Measurements from ENCODE around the gene L3MBTL2.

L3MBTL2 gene

GRCh38 chr22:41181349-41182241 lies 23.5 kb upstream of the L3MBTL2 start:
- CTCF ChIA-PET = interaction anchor here (0.6 to 1.1 kb wide), 2 partner anchors 16 to 18 kb away, joined by 3 read pairs; no protein-coding TSS in a partner anchor
- POLR2A ChIA-PET = no interaction called here
- DNase-seq (ENCODE audit: extremely low spot score) = no peak
- TF ChIP-seq HDGF (IDR thresholded peaks at IDR 0.05; ENCODE audit: borderline replicate concordance) = no peak

- ChIA-PET CTCF (interaction anchor here (0.6 kb wide), 1 partner anchor 255 kb away, joined by 4 read pairs; no protein-coding TSS in a partner anchor), POLR2A (no interaction called here)
- TF ChIP-seq FOXK2 (IDR thresholded peaks at IDR 0.05) = no peak
- TF ChIP-seq NFRKB (IDR thresholded peaks at IDR 0.05) = no peak
- TF ChIP-seq PKNOX1 (IDR thresholded peaks at IDR 0.05) = no peak
- no peak for TF ChIP-seq HDGF (IDR thresholded peaks at IDR 0.05; ENCODE audit: borderline replicate concordance)
- TF ChIP-seq ARNT (IDR thresholded peaks at IDR 0.05) = no peak
- no peak for TF ChIP-seq TARDBP (IDR thresholded peaks at IDR 0.05)
- TF ChIP-seq FOXA1 (IDR thresholded peaks at IDR 0.05) = no peak
- TF ChIP-seq ELF4 (IDR thresholded peaks at IDR 0.05) = no peak
- TF ChIP-seq LEF1 (IDR thresholded peaks at IDR 0.05; ENCODE audit: borderline replicate concordance) = no peak
- TF ChIP-seq ZNF384 (IDR thresholded peaks at IDR 0.05) = no peak
- no peak for TF ChIP-seq L3MBTL2 (conservative IDR thresholded peaks at IDR 0.05)
- TF ChIP-seq CTBP1 (IDR thresholded peaks at IDR 0.05; ENCODE audit: borderline replicate concordance) = no peak
- no peak for TF ChIP-seq FOXM1 (IDR thresholded peaks at IDR 0.05; ENCODE audit: borderline replicate concordance)
- no peak for TF ChIP-seq BHLHE40 (IDR thresholded peaks at IDR 0.05; ENCODE audit: borderline replicate concordance)
- TF ChIP-seq SUZ12 (IDR thresholded peaks at IDR 0.05) = no peak
- TF ChIP-seq SP1 (IDR thresholded peaks at IDR 0.05) = no peak
- no peak for DNase-seq (ENCODE audit: extremely low spot score)
These were observed 20.4 kb upstream of the L3MBTL2 start for GRCh38 chr22:41184679-41185078.

GRCh38 chr22:41191467-41191866 lies 13.6 kb upstream of the L3MBTL2 start:
- CTCF ChIA-PET = no interaction called here
- POLR2A ChIA-PET = interaction anchor here (0.5 kb wide), 1 partner anchor 11 kb away, joined by 3 read pairs; no protein-coding TSS in a partner anchor
- DNase-seq (ENCODE audit: extremely low spot score) = no peak
- TF ChIP-seq L3MBTL2 (conservative IDR thresholded peaks at IDR 0.05) (no peak), NFRKB (IDR thresholded peaks at IDR 0.05) (no peak), ARNT (IDR thresholded peaks at IDR 0.05) (no peak), SUZ12 (IDR thresholded peaks at IDR 0.05) (no peak), PKNOX1 (IDR thresholded peaks at IDR 0.05) (no peak)

- ChIA-PET CTCF (no interaction called here), POLR2A (no interaction called here)
- no peak for TF ChIP-seq FOXA1 (IDR thresholded peaks at IDR 0.05)
- no peak for TF ChIP-seq HDGF (IDR thresholded peaks at IDR 0.05; ENCODE audit: borderline replicate concordance)
- no peak for TF ChIP-seq FOXM1 (IDR thresholded peaks at IDR 0.05; ENCODE audit: borderline replicate concordance)
- TF ChIP-seq PKNOX1 (IDR thresholded peaks at IDR 0.05) = no peak
- no peak for TF ChIP-seq BHLHE40 (IDR thresholded peaks at IDR 0.05; ENCODE audit: borderline replicate concordance)
- TF ChIP-seq FOXK2 (IDR thresholded peaks at IDR 0.05) = no peak
- no peak for TF ChIP-seq CTBP1 (IDR thresholded peaks at IDR 0.05; ENCODE audit: borderline replicate concordance)
- no peak for TF ChIP-seq SP1 (IDR thresholded peaks at IDR 0.05)
- no peak for TF ChIP-seq TARDBP (IDR thresholded peaks at IDR 0.05)
- no peak for TF ChIP-seq LEF1 (IDR thresholded peaks at IDR 0.05; ENCODE audit: borderline replicate concordance)
- TF ChIP-seq ELF4 (IDR thresholded peaks at IDR 0.05) = no peak
- TF ChIP-seq ZNF384 (IDR thresholded peaks at IDR 0.05) = no peak
- DNase-seq (ENCODE audit: extremely low spot score) = no peak
These were observed 11.3 kb upstream of the L3MBTL2 start for GRCh38 chr22:41193829-41194228.

GRCh38 chr22:41197038-41197972 lies 7.8 kb upstream of the L3MBTL2 start:
- CTCF ChIA-PET = interaction anchor here (0.9 kb wide), 1 partner anchor 15 kb away, joined by 3 read pairs; no protein-coding TSS in a partner anchor
- DNase-seq (ENCODE audit: extremely low spot score) = peak; percentile 93
- POLR2A ChIA-PET = interaction anchor here (1.0 to 1.3 kb wide), 3 partner anchors 28 to 249 kb away, joined by 3 to 5 read pairs (median 5); partner anchors contain the start of gene TOB2
- TF ChIP-seq L3MBTL2 (conservative IDR thresholded peaks at IDR 0.05) = peak; percentile 95
- peak; percentile 22; the same call in 1 of the 2 replicates for TF ChIP-seq PKNOX1 (IDR thresholded peaks at IDR 0.05)
- no peak for TF ChIP-seq LEF1 (IDR thresholded peaks at IDR 0.05; ENCODE audit: borderline replicate concordance)
